HG03039 (cell line): ENCODE data around the gene PNPLA3.
"Not testable (repeated sequence)": the region's sequence is repeated elsewhere in the genome, so short reads cannot be mapped to it uniquely, and the experiment has no call there.

Experiments used
- ATAC-seq: cut with Tn5 transposase; IDR thresholded peaks from one replicate; pipeline ENCODE4 v1.9.1; 2021; ENCODE audit warnings: mild to moderate bottlenecking, moderate library complexity; ENCODE audit not compliant: unreplicated experiment

Gene PNPLA3

GRCh38 chr22:43889201-43889859 is 34.3 kb upstream of the PNPLA3 start:
- no peak for ATAC-seq

GRCh38 chr22:43889860-43890253 is 33.7 kb upstream of the PNPLA3 start:
- ATAC-seq = no peak

GRCh38 chr22:43890901-43891331 is 32.7 kb upstream of the PNPLA3 start:
- ATAC-seq = no peak

GRCh38 chr22:43891360-43892182 is 32.0 kb upstream of the PNPLA3 start, which contains the start of gene PNPLA5:
Gene PNPLA5 (minus strand): TSS chr22:43892013. CDS start chr22:43891880, 133 bp downstream.
- no peak for ATAC-seq

- no peak for ATAC-seq
Observed at GRCh38 chr22:43892183-43892894, 31.3 kb upstream of the PNPLA3 start.

- no peak for ATAC-seq
Observed at GRCh38 chr22:43893266-43893665, 30.3 kb upstream of the PNPLA3 start.

- ATAC-seq = no peak
Observed at GRCh38 chr22:43894122-43894521, 29.5 kb upstream of the PNPLA3 start.

GRCh38 chr22:43895986-43896645 is 27.5 kb upstream of the PNPLA3 start:
- ATAC-seq = no peak

- no peak for ATAC-seq
Observed at GRCh38 chr22:43897751-43898261, 25.8 kb upstream of the PNPLA3 start.

- no peak for ATAC-seq
Observed at GRCh38 chr22:43900206-43900605, 23.4 kb upstream of the PNPLA3 start.

- ATAC-seq = no peak
Observed at GRCh38 chr22:43901976-43902643, 21.5 kb upstream of the PNPLA3 start.

- not testable (repeated sequence) for ATAC-seq
Observed at GRCh38 chr22:43903033-43903432, 20.6 kb upstream of the PNPLA3 start.

GRCh38 chr22:43904412-43904811 is 19.2 kb upstream of the PNPLA3 start:
- ATAC-seq = not testable (repeated sequence)

- no peak for ATAC-seq
Observed at GRCh38 chr22:43905681-43906080, 17.9 kb upstream of the PNPLA3 start.

- no peak for ATAC-seq
Observed at GRCh38 chr22:43909708-43910107, 13.9 kb upstream of the PNPLA3 start.

- no peak for ATAC-seq
Observed at GRCh38 chr22:43910178-43910695, 13.4 kb upstream of the PNPLA3 start.

- no peak for ATAC-seq
Observed at GRCh38 chr22:43911351-43911750, 12.3 kb upstream of the PNPLA3 start.

- no peak for ATAC-seq
Observed at GRCh38 chr22:43917521-43917920, 6.1 kb upstream of the PNPLA3 start.

- no peak for ATAC-seq
Observed at GRCh38 chr22:43919106-43919973, 4.3 kb upstream of the PNPLA3 start.
